Measurements from ENCODE around the gene SMPD2.

Gene SMPD2

GRCh38 chr6:109488001-109488400, 47.5 kb downstream of the SMPD2 start:
- no peak for DNase-seq

GRCh38 chr6:109490713-109491112, 50.2 kb downstream of the SMPD2 start:
- no peak for DNase-seq

- DNase-seq: no peak
Observed at GRCh38 chr6:109491207-109491938, 50.8 kb downstream of the SMPD2 start.

Data from suppressor macrophage treated with lipopolysaccharide for 1 hour (primary cell).